Tibial nerve (tissue), 3 donors: ENCODE measurements around the gene USP36.

Source experiments
- POLR2A ChIP-seq, 2 donors: fragments of 450-650 bp; IDR thresholded peaks; one replicate each; pipeline ENCODE4 v1.6.1; 2017; ENCODE audit warnings: antibody characterized with exemption in 2 of 2, mild to moderate bottlenecking in 2 of 2, moderate library complexity in 2 of 2
- TF ChIP-seq, protein P1 (sequence below), 5 experiments: fragments of 200-600 bp in 3 of 5; fragments of 450-650 bp in 2 of 5; sonication (generic) in 3 of 5; IDR thresholded peaks; one replicate each; pipeline ENCODE4 v1.5.1; 2016 to 2019; ENCODE audit warnings: antibody characterized with exemption in 5 of 5, mild to moderate bottlenecking in 3 of 5, moderate library complexity in 2 of 5

DNA sequence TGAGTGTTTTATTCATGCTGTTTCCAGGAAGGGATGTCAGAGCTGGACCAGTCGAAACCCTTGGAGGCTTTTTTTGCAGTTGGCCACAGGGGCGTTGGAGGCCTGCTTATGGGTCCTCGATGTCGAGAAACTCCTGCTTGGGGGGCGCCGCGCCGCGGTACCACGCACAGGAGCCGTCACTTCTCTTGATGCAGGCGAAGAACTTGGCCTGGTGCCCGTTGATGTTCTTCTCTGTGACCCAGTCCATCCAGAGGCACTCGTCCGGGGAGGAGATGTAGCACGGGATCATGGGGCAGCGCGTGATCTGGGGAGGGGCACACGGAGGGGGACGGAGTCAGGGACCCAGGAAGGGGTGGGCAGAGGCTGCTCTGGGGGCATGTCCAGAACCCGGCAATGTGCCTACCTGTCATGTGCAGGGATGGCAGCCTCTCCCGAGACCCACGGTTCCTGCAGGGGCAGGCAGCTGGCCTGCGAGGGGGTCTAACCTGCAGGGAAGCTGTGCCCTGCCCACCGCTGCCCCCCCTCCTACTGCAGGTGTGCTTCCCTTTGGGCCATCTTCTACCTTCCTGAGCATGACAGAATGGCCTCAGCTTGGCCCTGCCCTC lies 15.0 kb upstream of the USP36 start:
- TF ChIP-seq, protein P1, sequence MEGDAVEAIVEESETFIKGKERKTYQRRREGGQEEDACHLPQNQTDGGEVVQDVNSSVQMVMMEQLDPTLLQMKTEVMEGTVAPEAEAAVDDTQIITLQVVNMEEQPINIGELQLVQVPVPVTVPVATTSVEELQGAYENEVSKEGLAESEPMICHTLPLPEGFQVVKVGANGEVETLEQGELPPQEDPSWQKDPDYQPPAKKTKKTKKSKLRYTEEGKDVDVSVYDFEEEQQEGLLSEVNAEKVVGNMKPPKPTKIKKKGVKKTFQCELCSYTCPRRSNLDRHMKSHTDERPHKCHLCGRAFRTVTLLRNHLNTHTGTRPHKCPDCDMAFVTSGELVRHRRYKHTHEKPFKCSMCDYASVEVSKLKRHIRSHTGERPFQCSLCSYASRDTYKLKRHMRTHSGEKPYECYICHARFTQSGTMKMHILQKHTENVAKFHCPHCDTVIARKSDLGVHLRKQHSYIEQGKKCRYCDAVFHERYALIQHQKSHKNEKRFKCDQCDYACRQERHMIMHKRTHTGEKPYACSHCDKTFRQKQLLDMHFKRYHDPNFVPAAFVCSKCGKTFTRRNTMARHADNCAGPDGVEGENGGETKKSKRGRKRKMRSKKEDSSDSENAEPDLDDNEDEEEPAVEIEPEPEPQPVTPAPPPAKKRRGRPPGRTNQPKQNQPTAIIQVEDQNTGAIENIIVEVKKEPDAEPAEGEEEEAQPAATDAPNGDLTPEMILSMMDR (IDR thresholded peaks at IDR 0.05) = no peak
- TF ChIP-seq POLR2A (IDR thresholded peaks at IDR 0.05) = no peak
